Kidney epithelial cell (primary cell): ENCODE data around the gene NTMT2. TPM values are rescaled to one million over a fixed set of nuclear protein-coding genes. Genes with fewer than 3 reads are reported as not detected.
"Not testable (repeated sequence)": the region's sequence is repeated elsewhere in the genome, so short reads cannot be mapped to it uniquely, and the experiment has no call there.

Experiments
- DNase-seq: peaks from one replicate; pipeline ENCODE4 v3.0.0-alpha.2; 2010; ENCODE audit warnings: low read depth
- H3K27me3 ChIP-seq: 2 replicates; pipeline ENCODE4 v1.6.0; 2011; ENCODE audit warnings: low read length; ENCODE audit not compliant: control insufficient read depth, insufficient read depth
- H3K36me3 ChIP-seq: 2 replicates; pipeline ENCODE4 v1.5.1; 2011; ENCODE audit warnings: low read length; ENCODE audit not compliant: control insufficient read depth, insufficient read depth
- H3K4me3 ChIP-seq: 2 replicates; pipeline ENCODE4 v1.5.1; 2011; ENCODE audit warnings: low read depth, mild to moderate bottlenecking, control low read depth, low read length
- CTCF ChIP-seq: IDR thresholded peaks from 2 replicates; pipeline ENCODE4 v1.5.1; 2011; ENCODE audit warnings: mild to moderate bottlenecking, moderate library complexity, low read length, control low read depth, inconsistent platforms; ENCODE audit not compliant: insufficient read depth, poor library complexity, severe bottlenecking
- total RNA-seq: library from RNA; depleted of rRNA; stranded (reverse); fragments of >200 nt; gene quantifications from 2 replicates; pipeline ENCODE4 v1.2.3, GENCODE V29; 2015

Gene NTMT2
- total RNA-seq, 1 donor from 2014 or later = not detected

GRCh38 chr1:170164103-170164763 lies 18.5 kb downstream of the NTMT2 start:
- Histone ChIP-seq H3K4me3 (no peak overlapping the region), H3K27me3 (no peaks in the 10 kb centered on the region), H3K36me3 (no peaks in the 10 kb centered on the region)
- TF ChIP-seq CTCF = no peak
- DNase-seq = no peak

- no peak for DNase-seq
- no peaks in the 10 kb centered on the region for H3K27me3 ChIP-seq
- no peak overlapping the region for H3K4me3 ChIP-seq
- TF ChIP-seq CTCF = no peak
- H3K36me3 ChIP-seq = no peaks in the 10 kb centered on the region
Measured at GRCh38 chr1:170166518-170167180, 20.9 kb downstream of the NTMT2 start.

- no peaks in the 10 kb centered on the region for H3K27me3 ChIP-seq
- no peak overlapping the region for H3K4me3 ChIP-seq
- no peak for TF ChIP-seq CTCF
- no peaks in the 10 kb centered on the region for H3K36me3 ChIP-seq
- peak; percentile 1 for DNase-seq
Measured at GRCh38 chr1:170168265-170168664, 22.5 kb downstream of the NTMT2 start.

- not testable (repeated sequence) for DNase-seq, H3K27me3 ChIP-seq, H3K36me3 ChIP-seq
Measured at GRCh38 chr1:170170513-170170912, 24.8 kb downstream of the NTMT2 start.

GRCh38 chr1:170174395-170174794 lies 28.6 kb downstream of the NTMT2 start:
- TF ChIP-seq CTCF = no peak
- no peak for DNase-seq
- Histone ChIP-seq H3K36me3 (no peaks in the 10 kb centered on the region), H3K27me3 (no peaks in the 10 kb centered on the region), H3K4me3 (no peak overlapping the region)

More at GRCh38 chr1:170170513-170170912, 24.8 kb downstream of the NTMT2 start:
- H3K4me3 ChIP-seq = not testable (repeated sequence)

GRCh38 chr1:170175041-170175440 lies 29.3 kb downstream of the NTMT2 start:
- Histone ChIP-seq H3K36me3 (no peaks in the 10 kb centered on the region), H3K4me3 (no peak overlapping the region), H3K27me3 (no peaks in the 10 kb centered on the region)
- no peak for DNase-seq
- TF ChIP-seq CTCF = no peak
